Mucosa of stomach (tissue), 1 donor: Measurements from ENCODE around the gene MBD3L2B.
"Not testable (repeated sequence)": the region's sequence is repeated elsewhere in the genome, so short reads cannot be mapped to it uniquely, and the experiment has no call there.

Source experiments
- H3K27me3 ChIP-seq: one replicate; pipeline ENCODE4 v1.7.0; 2013; ENCODE audit warnings: mild to moderate bottlenecking, low read length; ENCODE audit not compliant: control insufficient read depth, insufficient read depth
- H3K36me3 ChIP-seq: one replicate; pipeline ENCODE4 v1.7.0; 2013; ENCODE audit warnings: low read length; ENCODE audit not compliant: control insufficient read depth, insufficient read depth
- H3K4me1 ChIP-seq: one replicate; pipeline ENCODE4 v1.7.0; 2013; ENCODE audit warnings: mild to moderate bottlenecking, low read length; ENCODE audit not compliant: control insufficient read depth, insufficient read depth
- H3K4me3 ChIP-seq: one replicate; pipeline ENCODE4 v1.7.0; 2013; ENCODE audit warnings: low read length
- H3K9ac ChIP-seq: one replicate; pipeline ENCODE4 v1.7.0; 2013; ENCODE audit warnings: mild to moderate bottlenecking, low read length, moderate library complexity
- H3K9me3 ChIP-seq: one replicate; pipeline ENCODE4 v1.7.0; 2013; ENCODE audit warnings: mild to moderate bottlenecking, low read length, moderate library complexity; ENCODE audit not compliant: control insufficient read depth
- donor health status: Pancreatic carcinoma.

MBD3L2B gene

GRCh38 chr19:7021331-7021730 lies at the start of gene MBD3L2B:
MBD3L2B (minus strand) TSS chr19:7021431; CDS start chr19:7021397, 34 bp downstream.
- H3K9ac ChIP-seq, H3K9me3 ChIP-seq: not testable (repeated sequence)

DNA sequence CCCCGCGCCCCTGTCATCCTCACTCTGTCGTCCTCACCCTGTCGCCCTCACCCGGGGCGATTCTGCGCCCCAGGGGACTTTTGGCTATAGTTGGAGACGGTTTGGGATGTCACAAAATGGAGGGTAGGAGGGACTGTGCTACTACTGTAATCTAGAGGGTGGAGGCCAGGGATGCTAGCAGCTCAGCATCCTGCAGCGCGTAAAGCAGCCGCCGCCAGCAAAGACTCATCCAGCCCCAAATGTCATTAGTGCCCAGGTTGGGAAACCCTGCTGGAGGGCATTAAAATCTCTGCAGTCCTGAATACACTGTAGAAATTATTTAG lies 48.6 kb upstream of the MBD3L2B start:
- Histone ChIP-seq H3K4me3 (peak overlapping the region; percentile 76), H3K4me1 (no peaks in the 10 kb centered on the region), H3K9me3 (no peaks in the 10 kb centered on the region), H3K27me3 (no peaks in the 10 kb centered on the region), H3K36me3 (peaks cover 7% of the 10 kb centered on the region), H3K9ac (peak overlapping the region; percentile 81)

More at GRCh38 chr19:7021331-7021730, at the start of gene MBD3L2B:
- not testable (repeated sequence) for H3K27me3 ChIP-seq, H3K4me1 ChIP-seq, H3K4me3 ChIP-seq, H3K36me3 ChIP-seq

DNA sequence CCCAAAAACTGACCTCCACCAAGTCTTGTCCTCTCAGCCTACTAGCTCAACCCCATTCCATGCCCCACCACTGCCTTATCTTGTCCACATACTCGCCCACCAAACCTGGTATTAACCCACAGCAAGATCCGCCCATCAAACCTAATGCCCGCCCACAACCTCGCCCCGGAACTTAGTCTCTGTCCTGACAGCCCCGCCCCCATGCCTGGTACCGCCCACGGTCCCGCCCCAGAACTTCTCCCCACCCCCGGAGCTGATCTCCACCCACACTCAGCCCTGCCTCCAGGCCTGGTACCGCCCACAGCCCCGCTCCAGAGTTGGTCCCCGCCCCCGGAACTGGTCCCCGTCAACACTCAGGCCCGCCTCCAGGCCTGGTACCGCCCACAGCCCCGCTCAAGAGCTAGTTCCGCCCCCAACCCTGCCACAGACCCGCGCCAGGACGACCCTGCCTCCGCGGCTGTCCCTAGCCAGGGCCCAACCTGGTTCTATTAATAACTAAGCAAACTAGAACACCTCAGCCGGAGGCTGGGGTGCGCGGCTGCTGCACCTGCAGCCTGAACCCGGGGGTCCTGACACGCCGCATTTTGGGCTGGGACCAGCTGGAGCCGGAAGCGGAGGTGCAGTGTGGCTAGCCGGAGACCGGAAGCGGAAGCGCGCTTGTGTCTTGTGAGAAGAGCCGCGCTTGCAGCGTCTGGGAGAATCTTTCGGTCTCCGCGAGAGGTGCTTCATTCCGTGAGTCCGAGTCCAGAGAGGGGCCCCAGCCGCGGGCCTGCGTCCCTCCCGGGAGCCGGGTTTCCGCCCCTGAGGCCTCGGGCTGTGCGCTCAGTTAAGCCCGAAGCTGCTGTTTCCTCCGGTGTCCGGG lies 48.0 kb upstream of the MBD3L2B start, which contains the start of gene ZNF557:
ZNF557 (plus strand) TSS at position 662 of the 862 bp plus-strand sequence. CDS start 5,372 bp downstream, outside the sequence.
- Histone ChIP-seq H3K4me3 (peak within 1 kb of the TSS; percentile 76), H3K36me3 (peaks cover 6% of the 10 kb centered on the region), H3K9me3 (no peaks in the 10 kb centered on the region), H3K9ac (peak within 1 kb of the TSS; percentile 81), H3K4me1 (no peaks in the 10 kb centered on the region), H3K27me3 (no peaks in the 10 kb centered on the region)

- no peaks in the 10 kb centered on the region for H3K4me1 ChIP-seq
- H3K9ac ChIP-seq: no peak overlapping the region
- no peaks in the 10 kb centered on the region for H3K9me3 ChIP-seq
- H3K36me3 ChIP-seq: peaks cover 3% of the 10 kb centered on the region
- no peak overlapping the region for H3K4me3 ChIP-seq
- no peaks in the 10 kb centered on the region for H3K27me3 ChIP-seq
Measured at GRCh38 chr19:7068599-7068998, 47.4 kb upstream of the MBD3L2B start.

DNA sequence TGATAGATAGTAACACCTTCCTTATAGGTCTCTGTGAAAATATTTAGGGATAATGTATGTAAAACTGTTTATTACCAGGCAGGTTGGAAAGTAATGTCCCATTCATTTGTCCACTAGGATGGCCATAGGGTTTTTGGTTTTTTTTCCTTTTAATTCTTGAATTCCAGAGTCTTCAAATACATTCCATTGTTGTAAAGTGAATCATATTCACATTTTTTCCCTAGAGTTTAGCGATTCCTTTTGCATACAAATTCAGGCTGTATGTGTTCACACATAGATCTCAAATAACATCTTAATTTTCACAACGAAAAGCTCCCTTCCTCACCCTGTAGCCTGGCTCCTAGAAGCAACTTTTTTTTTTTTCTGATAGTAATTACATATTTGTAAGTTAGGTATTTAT lies 46.5 kb upstream of the MBD3L2B start:
- no peaks in the 10 kb centered on the region for H3K4me1 ChIP-seq
- no peak overlapping the region for H3K4me3 ChIP-seq
- no peak overlapping the region for H3K9ac ChIP-seq
- H3K36me3 ChIP-seq: no peaks in the 10 kb centered on the region
- no peaks in the 10 kb centered on the region for H3K27me3 ChIP-seq
- H3K9me3 ChIP-seq: no peaks in the 10 kb centered on the region

- not testable (repeated sequence) for H3K4me1 ChIP-seq, H3K36me3 ChIP-seq, H3K9me3 ChIP-seq, H3K4me3 ChIP-seq, H3K9ac ChIP-seq, H3K27me3 ChIP-seq
Measured at GRCh38 chr19:7067122-7067521, 45.9 kb upstream of the MBD3L2B start.

DNA sequence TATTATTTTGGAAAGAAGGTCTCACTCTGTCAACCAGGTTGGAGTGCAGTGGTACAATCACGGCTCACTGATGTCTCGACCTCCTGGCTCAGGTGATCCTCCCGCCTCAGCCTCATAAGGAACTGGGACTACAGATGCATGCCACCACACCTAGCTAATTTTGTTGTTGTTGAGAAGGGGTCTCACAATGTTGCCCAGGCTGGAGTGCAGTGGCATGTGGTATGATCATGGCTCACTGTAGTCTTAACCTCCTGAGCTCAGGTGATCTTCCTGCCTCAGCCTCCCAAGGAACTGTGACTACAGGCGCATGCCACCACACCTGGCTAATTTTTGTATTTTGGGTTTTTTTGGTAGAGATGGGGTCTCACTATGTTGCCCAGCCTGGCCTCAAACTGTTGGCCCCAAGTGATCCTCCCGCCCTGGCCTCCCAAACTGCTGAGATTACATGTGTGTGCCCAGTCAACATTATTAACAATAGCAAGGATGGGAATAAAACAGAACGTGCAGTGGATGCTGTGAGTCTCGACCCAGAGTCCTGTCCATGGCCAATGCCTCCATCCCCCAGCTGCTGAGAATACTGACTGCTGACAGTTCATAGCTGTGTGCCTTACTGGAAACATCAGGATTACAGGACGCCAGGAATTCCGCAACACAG lies 42.7 kb upstream of the MBD3L2B start:
- Histone ChIP-seq H3K9me3 (no peaks in the 10 kb centered on the region), H3K9ac (no peak overlapping the region), H3K4me3 (no peak overlapping the region), H3K36me3 (no peaks in the 10 kb centered on the region), H3K4me1 (no peaks in the 10 kb centered on the region), H3K27me3 (no peaks in the 10 kb centered on the region)

DNA sequence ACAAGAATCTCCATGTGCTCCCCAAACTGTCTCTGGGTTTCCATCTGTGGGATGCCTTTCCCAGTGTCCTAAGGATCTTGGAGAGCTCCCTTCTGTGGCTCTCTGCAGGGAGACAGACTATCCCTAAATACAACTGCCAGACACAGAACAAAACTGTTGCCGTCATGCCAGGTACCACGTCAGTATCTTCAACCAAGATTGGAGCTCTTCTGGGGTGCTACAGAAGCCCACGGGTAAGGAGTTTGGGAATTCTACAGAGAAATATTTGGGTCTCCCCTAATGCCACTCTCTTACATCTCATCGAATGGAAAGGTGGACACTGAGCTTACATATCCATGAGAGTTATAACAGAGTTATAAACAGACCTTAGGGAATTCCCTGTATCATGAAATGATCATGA lies 42.1 kb upstream of the MBD3L2B start:
- no peaks in the 10 kb centered on the region for H3K4me1 ChIP-seq
- H3K9ac ChIP-seq: no peak overlapping the region
- H3K36me3 ChIP-seq: no peaks in the 10 kb centered on the region
- H3K9me3 ChIP-seq: no peaks in the 10 kb centered on the region
- no peak overlapping the region for H3K4me3 ChIP-seq
- H3K27me3 ChIP-seq: no peaks in the 10 kb centered on the region

GRCh38 chr19:7059977-7060376 lies 38.7 kb upstream of the MBD3L2B start:
- not testable (repeated sequence) for H3K4me3 ChIP-seq, H3K36me3 ChIP-seq, H3K9me3 ChIP-seq, H3K4me1 ChIP-seq, H3K9ac ChIP-seq, H3K27me3 ChIP-seq

DNA sequence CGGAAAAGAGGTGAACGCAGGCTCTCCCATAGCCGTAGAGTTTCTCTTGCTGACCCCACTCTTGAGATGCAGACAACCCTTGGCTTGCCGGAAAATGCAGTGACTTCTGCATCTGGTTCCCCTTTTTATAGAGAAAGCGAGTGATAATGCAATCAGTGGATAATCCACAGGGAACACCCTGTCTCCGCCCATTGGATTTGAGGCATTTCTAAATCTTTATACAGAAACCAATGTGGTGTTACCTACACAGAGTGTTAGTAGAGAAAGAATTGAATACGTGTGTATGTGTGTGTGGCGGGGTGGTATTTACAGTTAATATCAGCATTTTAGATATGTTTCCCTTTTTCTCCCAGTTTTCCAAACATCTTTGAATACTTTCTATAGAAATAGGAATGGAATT lies 37.3 kb upstream of the MBD3L2B start, which contains the start of gene MBD3L3:
MBD3L3 (minus strand) TSS at position 101 of the 400 bp plus-strand sequence; CDS start at position 30, 71 bp downstream.
- not testable (repeated sequence) for H3K27me3 ChIP-seq, H3K4me3 ChIP-seq, H3K9me3 ChIP-seq, H3K36me3 ChIP-seq, H3K9ac ChIP-seq, H3K4me1 ChIP-seq

DNA sequence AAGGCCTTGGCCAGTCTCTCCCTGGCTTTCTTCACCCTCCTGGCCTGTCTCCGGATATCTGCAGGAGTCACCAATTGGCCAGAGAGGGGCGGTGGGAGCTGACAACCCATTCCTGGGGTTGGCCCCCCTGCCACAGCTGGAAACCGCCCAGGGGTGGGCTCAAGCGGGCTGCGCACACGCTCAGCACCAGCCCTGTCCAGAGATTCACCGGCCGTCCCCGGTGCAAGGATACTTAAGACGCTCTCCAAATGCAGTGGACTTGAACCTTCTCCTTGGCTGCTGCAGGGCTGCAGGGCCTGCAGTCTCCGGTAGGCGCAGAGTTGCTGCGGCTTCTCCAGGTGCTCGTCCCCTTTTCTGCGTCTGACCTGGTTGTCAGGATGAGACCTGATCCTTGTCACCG lies 35.1 kb upstream of the MBD3L2B start:
- not testable (repeated sequence) for H3K4me3 ChIP-seq, H3K9me3 ChIP-seq, H3K4me1 ChIP-seq, H3K36me3 ChIP-seq, H3K27me3 ChIP-seq, H3K9ac ChIP-seq

- H3K4me3 ChIP-seq, H3K36me3 ChIP-seq, H3K9me3 ChIP-seq, H3K9ac ChIP-seq, H3K4me1 ChIP-seq, H3K27me3 ChIP-seq: not testable (repeated sequence)
Measured at GRCh38 chr19:7055679-7056078, 34.4 kb upstream of the MBD3L2B start.
